ENCODE results near the gene GEN1. TPM values are rescaled to one million over a fixed set of nuclear protein-coding genes. Genes with fewer than 3 reads are reported as not detected.
A peak's percentile ranks its signal among the peaks of the same experiment; 100 is the strongest.

The GEN1 gene
- total and polyA plus RNA-seq, 2 of the 4 experiments (the other 2 are of a cell fraction): 7.9 to 8.3 TPM

DNA sequence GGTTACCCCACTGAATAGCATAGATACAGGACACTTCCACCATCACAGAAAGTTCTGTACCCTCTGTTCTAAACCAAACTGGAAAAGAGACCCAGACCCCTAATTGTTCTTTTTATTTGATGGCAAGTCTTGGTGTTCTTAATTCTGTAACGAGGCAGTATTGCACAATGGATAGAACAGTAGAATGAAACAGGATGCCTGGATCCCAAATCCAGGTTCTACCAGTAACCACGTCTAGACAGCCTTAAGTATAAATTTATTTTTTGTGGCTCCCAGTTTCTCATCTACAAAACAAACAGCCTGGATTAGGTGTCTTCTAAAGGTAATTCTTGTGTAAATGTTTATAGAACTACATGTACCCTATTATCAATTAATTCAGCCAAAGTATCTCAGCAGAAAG lies 24.1 kb upstream of the GEN1 start:
- ChIA-PET POLR2A (ENCODE audit: unreplicated experiment) (interaction anchor here (0.7 kb wide), 1 partner anchor 303 kb away, joined by 13 read pairs; no protein-coding TSS in a partner anchor), CTCF (interaction anchor here (1.8 kb wide), 1 partner anchor 10 kb away, joined by 7 read pairs; no protein-coding TSS in a partner anchor)
- no peak overlapping the region for H4K8ac ChIP-seq (ENCODE audit: low read depth in 2 of 2, low read length in 2 of 2)
- H2BK120ac ChIP-seq (ENCODE audit: low read depth, low read length): no peak overlapping the region
- no peaks in the 10 kb centered on the region for H3K9me3 ChIP-seq (ENCODE audit: control insufficient read depth, insufficient read depth, low read length)
- no TSS peak for BruUV-seq (replicated peaks)
- H3K14ac ChIP-seq (replicated peaks; ENCODE audit: low read depth, low read length): no peak overlapping the region
- H3K23ac ChIP-seq (ENCODE audit: low read depth, low read length): no peak overlapping the region
- in situ Hi-C loops (cut with MboI; ENCODE audit: low sequenced_read_pairs) (no loop called here), intact Hi-C loops (cut with micrococcal nuclease) (loop anchor here (10.0 kb wide), 1 partner anchor 425 kb away; no protein-coding TSS in a partner anchor), dilution Hi-C loops (cut with HindIII; ENCODE audit: low sequenced_read_pairs, unreplicated experiment) (no loop called here)
- no peak overlapping the region for H3K9ac ChIP-seq (ENCODE audit: low read depth, low read length)
- no peak for DNase-seq
- H2AFZ ChIP-seq (replicated peaks; ENCODE audit: low read length, poor library complexity): no peak overlapping the region
- no peak overlapping the region for H2BK15ac ChIP-seq (ENCODE audit: low read depth, low read length)
- H3K36me3 ChIP-seq (ENCODE audit: control insufficient read depth, insufficient read depth, low read length): peaks cover 5% of the 10 kb centered on the region; the same call in 1 of the 2 replicates
- H3K18ac ChIP-seq (ENCODE audit: low read depth, low read length): no peak overlapping the region
- H3K79me1 ChIP-seq (ENCODE audit: low read depth in 1 of 2, low read length in 2 of 2): peaks cover 3% of the 10 kb centered on the region in 2 experiments; a peak in 2 of 4 replicates
- no peak overlapping the region for H2BK20ac ChIP-seq (ENCODE audit: low read depth, low read length)
- TF ChIP-seq CEBPB (IDR thresholded peaks at IDR 0.05; ENCODE audit: low read depth, low read length) (peak; percentile 68), MXI1 (IDR thresholded peaks at IDR 0.05; ENCODE audit: borderline replicate concordance, low read depth, low read length) (no peak)
- no peak overlapping the region for H3K56ac ChIP-seq (ENCODE audit: extremely low read depth, insufficient read depth, low read length)
- no CpG with 5 or more reads among the region's 2 CpGs for WGBS, 2 experiments (ENCODE audit: extremely low coverage in 2 of 2, insufficient read length in 1 of 2)
- no peaks in the 10 kb centered on the region for H3K9me1 ChIP-seq (ENCODE audit: insufficient read depth, low read length)
- H3K4me3 ChIP-seq (ENCODE audit: insufficient read depth, low read depth, low read length): no peak overlapping the region
- no peak overlapping the region for H2BK5ac ChIP-seq (ENCODE audit: low read depth, low read length, poor library complexity, severe bottlenecking)
- no peak overlapping the region for H3K27ac ChIP-seq (ENCODE audit: insufficient read depth, low read length)
- H3K4me2 ChIP-seq (ENCODE audit: low read depth, low read length): no peak overlapping the region
- no peak overlapping the region for H3K4ac ChIP-seq (ENCODE audit: low read depth, low read length)
- ATAC-seq (ENCODE audit: low read depth): no peak
- H3K4me1 ChIP-seq (ENCODE audit: control insufficient read depth, insufficient read depth, low read length): no peaks in the 10 kb centered on the region
- no peaks in the 10 kb centered on the region for H3K27me3 ChIP-seq (ENCODE audit: control insufficient read depth, insufficient read depth, low read length)
- no peaks in the 10 kb centered on the region for H4K20me1 ChIP-seq (ENCODE audit: insufficient read depth, low read length)
- no peak overlapping the region for H2AK9ac ChIP-seq (replicated peaks; ENCODE audit: low read depth, low read length, poor library complexity)
- no peak overlapping the region for H4K91ac ChIP-seq (ENCODE audit: insufficient read depth, low read depth, low read length)
- H2AK5ac ChIP-seq (ENCODE audit: low read depth, low read length): no peak overlapping the region
- no peak overlapping the region for H4K5ac ChIP-seq (ENCODE audit: low read depth, low read length)
